ENCODE results near the gene SCYGR5. TPM values are rescaled to one million over a fixed set of nuclear protein-coding genes. Genes with fewer than 3 reads are reported as not detected.

The SCYGR5 gene
- total and polyA plus RNA-seq, 2 donors (not counting 3 experiments of a cell fraction or from before 2014, with no cell fraction given) = not detected

DNA sequence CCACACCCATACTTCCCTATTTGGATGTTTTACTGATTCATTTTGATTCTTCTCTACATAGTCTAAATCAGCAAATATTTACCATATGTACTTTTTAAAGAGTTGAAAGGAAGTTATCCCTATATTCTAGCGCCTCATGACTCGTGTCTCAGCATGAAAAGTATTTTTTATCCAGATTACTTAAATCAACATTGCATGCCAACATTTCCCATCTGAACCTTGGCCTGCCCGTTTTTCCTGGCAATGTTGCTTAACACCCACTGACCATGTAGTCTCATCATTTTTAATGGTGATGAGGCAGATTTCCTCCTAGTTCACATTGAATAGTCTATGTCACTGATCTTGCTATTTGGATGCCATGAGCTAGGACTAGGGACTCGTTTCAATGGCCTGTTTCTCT, 13.2 kb upstream of the SCYGR5 start:
- Histone ChIP-seq H3K27me3 (ENCODE audit: control insufficient read depth in 2 of 2, insufficient read depth in 2 of 2, low read length in 2 of 2) (peaks cover 0 to 4% of the 10 kb centered on the region in 2 experiments), H3K4me3 (replicated peaks in 1 of 3; ENCODE audit: insufficient read depth in 1 of 3, low read depth in 1 of 3, low read length in 3 of 3) (no peak overlapping the region), H3K9me1 (replicated peaks; ENCODE audit: control insufficient read depth, extremely low read depth, insufficient read depth, low read length) (no peaks in the 10 kb centered on the region), H3K4me2 (ENCODE audit: insufficient read depth, low read length) (no peak overlapping the region), H3K4me1 (ENCODE audit: control insufficient read depth, extremely low read depth, insufficient read depth, low read length) (no peaks in the 10 kb centered on the region), H3K9me3 (replicated peaks; ENCODE audit: control insufficient read depth, insufficient read depth, low read length) (no peaks in the 10 kb centered on the region), H3K36me3 (ENCODE audit: control insufficient read depth in 2 of 2, extremely low read depth in 1 of 2, insufficient read depth in 2 of 2, low read length in 2 of 2) (no peaks in the 10 kb centered on the region), H3K9ac (replicated peaks; ENCODE audit: extremely low read depth, insufficient read depth, low read length) (no peak overlapping the region), H2AFZ (ENCODE audit: low read depth, low read length) (no peak overlapping the region), H4K20me1 (replicated peaks; ENCODE audit: control insufficient read depth, extremely low read depth, insufficient read depth, low read length) (no peaks in the 10 kb centered on the region), H3K79me2 (ENCODE audit: control insufficient read depth, insufficient read depth, low read length) (no peaks in the 10 kb centered on the region), H3K27ac (ENCODE audit: insufficient read depth, low read depth, low read length) (no peak overlapping the region)
- FAIRE-seq (no peak), DNase-seq (ENCODE audit: low read depth, low spot score) (no peak)
- no peak for TF ChIP-seq EZH2 (IDR thresholded peaks at IDR 0.05; ENCODE audit: borderline replicate concordance, low read depth, low read length, severe bottlenecking)
- TF ChIP-seq JUN (IDR thresholded peaks at IDR 0.05; ENCODE audit: borderline replicate concordance, insufficient read depth, insufficient read length, low read depth) = no peak
- no peak for TF ChIP-seq MYC (IDR thresholded peaks at IDR 0.05; ENCODE audit: low read depth, low read length)
- no peak for TF ChIP-seq POLR2AphosphoS5 (IDR thresholded peaks at IDR 0.05; ENCODE audit: insufficient read depth, low read depth, low read length)
- TF ChIP-seq, protein P1, sequence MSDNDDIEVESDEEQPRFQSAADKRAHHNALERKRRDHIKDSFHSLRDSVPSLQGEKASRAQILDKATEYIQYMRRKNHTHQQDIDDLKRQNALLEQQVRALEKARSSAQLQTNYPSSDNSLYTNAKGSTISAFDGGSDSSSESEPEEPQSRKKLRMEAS (IDR thresholded peaks at IDR 0.05; ENCODE audit: insufficient read depth, insufficient read length) = no peak
- TF ChIP-seq, protein P2, sequence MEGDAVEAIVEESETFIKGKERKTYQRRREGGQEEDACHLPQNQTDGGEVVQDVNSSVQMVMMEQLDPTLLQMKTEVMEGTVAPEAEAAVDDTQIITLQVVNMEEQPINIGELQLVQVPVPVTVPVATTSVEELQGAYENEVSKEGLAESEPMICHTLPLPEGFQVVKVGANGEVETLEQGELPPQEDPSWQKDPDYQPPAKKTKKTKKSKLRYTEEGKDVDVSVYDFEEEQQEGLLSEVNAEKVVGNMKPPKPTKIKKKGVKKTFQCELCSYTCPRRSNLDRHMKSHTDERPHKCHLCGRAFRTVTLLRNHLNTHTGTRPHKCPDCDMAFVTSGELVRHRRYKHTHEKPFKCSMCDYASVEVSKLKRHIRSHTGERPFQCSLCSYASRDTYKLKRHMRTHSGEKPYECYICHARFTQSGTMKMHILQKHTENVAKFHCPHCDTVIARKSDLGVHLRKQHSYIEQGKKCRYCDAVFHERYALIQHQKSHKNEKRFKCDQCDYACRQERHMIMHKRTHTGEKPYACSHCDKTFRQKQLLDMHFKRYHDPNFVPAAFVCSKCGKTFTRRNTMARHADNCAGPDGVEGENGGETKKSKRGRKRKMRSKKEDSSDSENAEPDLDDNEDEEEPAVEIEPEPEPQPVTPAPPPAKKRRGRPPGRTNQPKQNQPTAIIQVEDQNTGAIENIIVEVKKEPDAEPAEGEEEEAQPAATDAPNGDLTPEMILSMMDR (IDR thresholded peaks at IDR 0.05; ENCODE audit: extremely low read depth in 1 of 2, insufficient read depth in 1 of 2, low read depth in 1 of 2, low read length in 2 of 2) = no peak
- TF ChIP-seq POLR2A (IDR thresholded peaks at IDR 0.05; ENCODE audit: low read depth, low read length) = no peak
- TF ChIP-seq GATA2 (IDR thresholded peaks at IDR 0.05; ENCODE audit: insufficient read depth, insufficient read length, low read depth, low read length) = no peak
- TF ChIP-seq FOS (IDR thresholded peaks at IDR 0.05; ENCODE audit: borderline replicate concordance, insufficient read depth, low read length) = no peak
- ChIA-PET POLR2A (no interaction called here), CTCF (interaction anchor here (1.1 kb wide), 1 partner anchor 255 kb away, joined by 3 read pairs; no protein-coding TSS in a partner anchor)
- no TSS peak for BruUV-seq (replicated peaks)
- intact Hi-C loops (cut with micrococcal nuclease) = no loop called here
- dilution Hi-C loops (cut with MboI; ENCODE audit: extremely low pct_ligation_motif_present, low sequenced_read_pairs) = no loop called here
